Activated CD8-positive, alpha-beta memory T cell treated with anti-CD3 and anti-CD28 coated beads, Interleukin-2, amount 50 U/mL, for 1 hour (primary cell): ENCODE data around the gene RIOX2.
"Not testable (repeated sequence)": the region's sequence is repeated elsewhere in the genome, so short reads cannot be mapped to it uniquely, and the experiment has no call there.

ENCODE experiments used
- DNase-seq: peaks from one replicate; pipeline ENCODE4 v3.0.0-alpha.2; 2020; ENCODE audit errors: extremely low read depth

RIOX2 gene

DNA sequence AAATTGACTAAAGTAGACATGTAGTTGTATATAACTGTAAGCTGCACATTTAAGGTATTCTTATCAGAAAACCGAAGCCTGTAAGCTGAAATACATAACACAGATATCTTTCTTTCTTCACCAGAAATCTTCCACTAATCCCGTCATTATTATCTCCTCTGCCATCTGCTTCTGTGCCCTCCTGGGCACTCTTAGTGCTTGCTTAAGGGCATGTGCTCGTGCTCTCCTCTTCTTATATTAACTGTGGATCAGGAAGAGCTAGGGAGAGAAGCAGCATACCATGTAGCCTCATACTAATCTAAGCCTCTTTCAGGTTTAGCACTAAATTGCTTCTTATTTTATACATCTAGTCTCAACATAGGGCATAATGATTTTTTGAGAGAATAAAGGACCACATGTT is 60.8 kb downstream of the RIOX2 start:
- no peak for DNase-seq

DNA sequence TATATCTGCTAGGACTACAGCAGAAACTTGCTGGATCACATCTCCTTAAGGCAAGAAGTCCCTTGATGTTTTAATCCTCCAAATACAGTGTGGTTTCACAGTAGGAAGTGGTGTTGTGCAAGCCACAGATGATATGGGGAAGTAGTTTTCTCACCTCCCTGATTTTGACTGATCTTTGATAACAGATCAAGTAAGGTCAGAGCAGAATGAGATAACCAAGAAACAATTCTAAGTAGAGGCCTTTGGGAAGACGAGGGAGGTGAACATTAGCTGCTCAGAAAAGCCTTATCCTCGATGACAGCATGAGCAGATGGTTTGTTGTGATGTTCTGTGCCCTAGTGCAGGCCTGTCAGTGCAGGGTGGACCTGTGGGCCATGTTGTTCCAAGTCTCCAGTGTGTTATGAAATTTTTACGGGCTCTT is 61.3 kb downstream of the RIOX2 start:
- no peak for DNase-seq

DNA sequence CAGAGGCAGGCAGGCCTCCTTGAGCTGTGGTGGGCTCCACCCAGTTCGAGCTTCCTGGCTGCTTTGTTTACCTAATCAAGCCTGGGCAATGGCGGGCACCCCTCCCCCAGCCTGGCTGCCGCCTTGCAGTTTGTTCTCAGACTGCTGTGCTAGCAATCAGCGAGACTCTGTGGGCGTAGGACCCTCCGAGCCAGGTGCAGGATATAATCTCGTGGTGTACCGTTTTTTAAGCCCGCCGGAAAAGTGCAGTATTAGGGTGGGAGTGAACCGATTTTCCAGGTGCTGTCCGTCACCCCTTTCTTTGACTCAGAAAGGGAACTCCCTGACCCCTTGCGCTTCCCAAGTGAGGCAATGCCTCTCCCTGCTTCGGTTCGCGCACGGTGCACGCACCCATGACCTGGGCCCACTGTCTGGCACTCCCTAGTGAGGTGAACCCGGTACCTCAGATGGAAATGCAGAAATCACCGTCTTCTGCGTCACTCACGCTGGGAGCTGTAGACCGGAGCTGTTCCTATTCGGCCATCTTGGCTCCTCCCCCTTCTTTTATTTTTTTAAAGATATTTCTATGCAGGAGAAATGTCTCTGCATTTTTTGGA is 61.9 kb downstream of the RIOX2 start:
- DNase-seq: not testable (repeated sequence)

DNA sequence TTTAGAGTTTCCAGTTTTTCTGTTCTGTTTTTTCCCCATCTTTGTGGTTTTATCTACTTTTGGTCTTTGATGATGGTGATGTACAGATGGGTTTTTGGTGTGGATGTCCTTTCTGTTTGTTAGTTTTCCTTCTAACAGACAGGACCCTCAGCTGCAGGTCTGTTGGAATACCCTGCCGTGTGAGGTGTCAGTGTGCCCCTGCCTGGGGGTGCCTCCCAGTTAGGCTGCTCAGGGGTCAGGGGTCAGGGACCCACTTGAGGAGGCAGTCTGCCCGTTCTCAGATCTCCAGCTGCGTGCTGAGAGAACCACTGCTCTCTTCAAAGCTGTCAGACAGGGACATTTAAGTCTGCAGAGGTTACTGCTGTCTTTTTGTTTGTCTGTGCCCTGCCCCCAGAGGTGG is 62.4 kb downstream of the RIOX2 start:
- not testable (repeated sequence) for DNase-seq

DNA sequence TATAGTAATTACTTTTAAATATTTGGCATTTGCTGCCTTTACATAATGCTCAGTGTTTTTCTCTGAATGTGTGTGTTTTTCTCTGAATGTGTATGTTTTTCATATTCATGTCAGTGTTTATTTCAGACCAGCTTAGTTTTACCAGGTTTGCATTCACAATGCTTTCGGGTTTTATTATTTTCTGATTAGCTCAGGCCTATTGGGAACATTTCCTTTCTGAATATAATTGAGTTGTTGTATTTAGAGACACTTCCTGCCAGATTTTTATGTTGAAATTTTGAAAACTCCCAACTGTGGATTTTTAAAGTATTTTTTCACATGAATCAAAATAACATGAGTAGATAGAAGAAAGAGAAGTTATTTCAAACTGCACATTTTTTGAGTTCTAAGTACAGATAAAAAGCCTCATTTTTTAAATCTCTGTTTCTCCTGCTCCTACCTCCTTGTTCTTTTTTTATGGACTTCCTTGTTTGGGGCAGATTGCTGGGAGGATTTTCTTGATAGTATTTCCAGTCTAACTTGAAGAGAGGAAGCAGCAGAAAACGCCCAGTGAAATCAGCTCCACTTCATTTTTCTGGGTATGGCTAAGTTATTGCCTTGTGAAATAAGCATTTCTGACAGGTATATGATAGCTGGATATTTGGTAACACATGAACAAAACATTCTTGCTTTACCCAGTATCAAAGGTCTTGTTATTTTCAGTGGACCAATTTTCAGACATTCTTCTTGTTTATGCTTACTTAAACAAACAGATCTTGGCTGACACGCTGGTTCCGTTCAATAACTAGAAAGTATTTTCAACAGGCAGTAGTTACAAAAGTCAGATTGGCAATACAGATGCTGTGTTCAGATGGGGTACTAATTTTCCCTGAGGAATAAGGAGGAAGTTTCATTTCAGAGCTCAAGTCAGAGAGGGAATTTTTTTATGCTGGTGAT is 70.7 kb downstream of the RIOX2 start:
- no peak for DNase-seq

DNA sequence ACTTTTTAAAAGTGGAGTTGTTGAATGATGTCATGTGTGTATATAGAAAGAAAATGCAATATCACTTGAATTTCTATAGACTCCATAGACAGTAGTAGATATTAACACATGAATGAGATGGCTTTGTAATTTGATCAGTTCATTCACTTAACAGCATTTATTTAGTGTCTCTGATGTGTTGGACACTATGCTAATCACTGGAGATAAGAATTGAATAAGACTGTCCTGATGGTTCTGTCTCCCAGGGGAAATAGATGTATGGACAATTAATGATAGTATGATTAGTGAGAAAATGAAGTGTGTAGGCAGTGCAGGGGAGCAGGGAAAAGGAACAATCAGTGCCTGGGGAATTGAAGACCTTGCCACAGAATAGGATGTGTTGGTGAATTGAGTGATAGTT is 72.9 kb downstream of the RIOX2 start:
- DNase-seq: no peak

DNA sequence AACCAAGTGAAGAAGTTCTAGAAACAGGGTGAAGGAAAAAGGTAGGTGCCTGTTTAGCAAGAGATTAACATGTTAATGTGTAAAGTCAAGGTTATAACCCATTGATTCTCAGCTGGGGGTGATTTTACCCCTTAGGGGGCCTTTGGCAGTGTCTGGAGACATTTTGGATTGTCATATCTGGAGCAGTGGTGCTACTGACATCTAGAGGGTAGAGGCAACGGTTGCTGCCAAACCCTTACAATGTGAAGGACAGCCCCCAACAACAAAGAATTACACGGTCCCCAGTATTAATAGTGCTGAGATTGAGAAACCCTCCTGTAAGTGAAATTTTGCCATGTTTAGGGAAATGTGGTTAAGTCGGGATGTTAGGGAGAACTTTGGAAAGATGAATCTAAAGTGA is 75.7 kb downstream of the RIOX2 start:
- no peak for DNase-seq

DNA sequence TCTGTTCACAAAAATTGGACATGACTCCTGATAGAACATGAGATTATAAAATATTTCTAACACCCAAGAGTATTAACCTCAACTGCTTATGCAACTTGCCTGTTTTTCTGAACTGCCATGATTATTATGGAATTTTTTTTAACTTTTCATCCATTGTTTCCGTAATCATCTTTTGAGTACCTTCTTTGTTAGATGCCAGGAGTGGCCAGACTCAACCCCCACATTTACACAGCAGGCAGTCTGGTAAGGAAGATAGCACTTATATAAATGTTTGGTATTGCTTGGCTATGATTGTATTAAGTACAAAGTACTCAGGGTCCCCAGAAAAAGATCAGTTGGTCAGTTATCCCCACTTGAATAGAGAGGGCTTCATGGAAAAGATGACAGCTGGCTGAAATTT is 76.1 kb downstream of the RIOX2 start:
- no peak for DNase-seq

DNA sequence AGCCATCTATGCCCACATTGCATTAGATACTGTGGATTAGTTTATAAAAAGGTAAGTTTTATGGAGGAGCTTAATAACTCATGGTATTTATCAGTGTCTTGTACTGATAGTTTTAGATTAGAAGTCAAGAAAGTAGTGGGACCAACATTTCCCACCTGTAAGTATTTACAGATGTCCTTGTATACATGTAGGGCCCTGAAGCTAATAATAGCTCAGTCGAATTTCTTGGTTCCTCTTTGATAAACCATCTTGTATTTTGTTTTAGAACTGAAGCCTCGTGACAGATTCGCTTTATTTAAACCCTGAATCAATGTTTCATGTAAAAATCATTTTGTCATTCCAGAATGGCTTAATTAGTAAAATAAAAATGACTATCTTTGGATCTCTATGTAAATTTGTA is 77.0 kb downstream of the RIOX2 start:
- DNase-seq: no peak

DNA sequence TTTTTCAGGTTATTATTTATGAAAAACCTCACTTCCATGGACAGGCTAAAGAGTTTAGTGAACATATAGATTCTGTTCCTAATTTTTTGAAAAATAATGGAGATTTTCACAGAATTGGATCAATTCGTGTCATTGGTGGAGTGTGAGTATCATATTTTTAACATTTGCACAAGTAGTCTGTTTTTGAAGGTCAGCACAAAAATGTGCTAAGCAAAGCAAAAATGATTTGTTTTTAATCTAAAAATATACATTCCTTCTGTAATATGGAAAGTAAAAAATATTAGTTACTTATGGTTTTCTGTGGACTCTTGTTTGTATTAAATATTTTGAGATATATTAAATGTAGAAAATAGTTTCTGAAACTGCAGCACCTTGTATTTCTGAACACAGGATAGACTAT is 79.4 kb downstream of the RIOX2 start:
- DNase-seq: no peak
